Activated naive CD4-positive, alpha-beta T cell treated with anti-CD3 and anti-CD28 coated beads, Interleukin-2, amount 50 U/mL, for 16 hours (primary cell): ENCODE measurements around the gene SCIMP.
A peak's percentile ranks its signal among the peaks of the same experiment; 100 is the strongest.
"Not testable (repeated sequence)": the region's sequence is repeated elsewhere in the genome, so short reads cannot be mapped to it uniquely, and the experiment has no call there.

Experiments used
- DNase-seq: peaks from one replicate; pipeline ENCODE4 v3.0.0-alpha.2; 2020

SCIMP gene

DNA sequence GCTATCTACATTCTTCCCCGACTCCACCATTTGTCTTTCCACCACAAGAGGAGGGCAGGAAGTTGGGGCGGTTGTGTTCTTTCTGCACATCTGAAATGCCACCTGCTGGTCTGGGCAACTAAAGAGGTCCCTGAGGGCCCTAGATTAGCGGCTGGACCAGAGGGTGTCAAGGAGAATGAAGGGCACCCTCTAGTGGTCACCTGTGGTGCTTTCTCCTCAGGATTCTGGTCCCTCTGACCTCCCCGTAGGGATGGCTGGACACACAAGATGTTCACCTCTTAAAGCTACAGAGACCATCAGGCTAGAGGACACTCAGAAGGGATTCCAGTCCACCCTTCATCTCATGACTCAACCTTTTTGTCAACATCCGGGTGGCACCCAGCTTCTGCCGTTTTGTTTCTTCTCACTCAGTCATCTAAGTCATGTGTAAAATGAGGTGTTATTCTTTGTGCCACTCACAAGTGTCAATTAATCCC, 2.9 kb upstream of the SCIMP start:
- DNase-seq = no peak

DNA sequence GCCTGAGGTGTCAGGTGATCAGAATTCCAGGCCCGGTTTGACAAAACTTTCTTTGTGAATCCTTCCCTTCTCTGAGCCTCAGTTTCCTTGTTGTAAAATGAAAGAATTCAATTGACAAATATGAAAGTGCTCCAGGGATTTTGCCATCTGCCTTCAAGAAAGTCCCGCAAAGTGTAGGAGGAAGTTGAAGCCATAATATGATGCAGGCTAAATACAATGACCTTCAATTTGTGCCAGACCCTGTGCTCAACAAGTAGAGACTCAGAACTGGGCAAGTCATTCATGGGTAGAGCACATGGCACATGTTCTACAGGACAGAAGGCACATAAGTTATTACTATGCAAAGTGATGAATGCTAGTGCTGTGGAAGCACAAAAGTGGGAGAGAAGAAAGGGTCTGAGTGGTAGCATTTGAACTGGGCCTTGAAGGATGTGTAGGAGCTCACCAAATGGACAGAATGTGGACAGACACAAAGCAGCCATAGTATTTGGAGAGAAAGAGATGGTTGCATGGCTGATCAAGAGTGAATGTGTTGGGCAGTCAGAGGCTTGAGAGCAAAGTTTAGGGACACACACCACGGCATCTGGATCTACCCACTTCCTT, 2.4 kb upstream of the SCIMP start:
- no peak for DNase-seq

DNA sequence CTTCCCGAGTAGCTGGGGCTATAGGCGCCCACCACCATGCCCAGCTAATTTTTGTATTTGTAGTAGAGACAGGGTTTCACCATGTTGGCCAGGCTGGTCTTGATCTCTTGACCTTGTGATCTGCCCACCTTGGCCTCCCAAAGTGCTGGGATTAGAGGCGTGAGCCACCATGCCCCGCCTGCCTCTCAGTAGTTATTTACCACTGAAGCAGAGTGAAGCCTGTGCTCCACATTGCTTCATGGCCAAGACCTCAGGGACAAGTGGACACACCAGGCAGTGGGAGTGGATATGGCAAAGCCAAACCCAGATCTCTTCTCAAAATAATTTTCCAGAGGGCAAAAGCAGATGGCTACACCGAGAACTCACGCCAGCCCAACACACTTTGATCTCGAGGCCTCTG, 1.2 kb downstream of the SCIMP start:
- DNase-seq = not testable (repeated sequence)

DNA sequence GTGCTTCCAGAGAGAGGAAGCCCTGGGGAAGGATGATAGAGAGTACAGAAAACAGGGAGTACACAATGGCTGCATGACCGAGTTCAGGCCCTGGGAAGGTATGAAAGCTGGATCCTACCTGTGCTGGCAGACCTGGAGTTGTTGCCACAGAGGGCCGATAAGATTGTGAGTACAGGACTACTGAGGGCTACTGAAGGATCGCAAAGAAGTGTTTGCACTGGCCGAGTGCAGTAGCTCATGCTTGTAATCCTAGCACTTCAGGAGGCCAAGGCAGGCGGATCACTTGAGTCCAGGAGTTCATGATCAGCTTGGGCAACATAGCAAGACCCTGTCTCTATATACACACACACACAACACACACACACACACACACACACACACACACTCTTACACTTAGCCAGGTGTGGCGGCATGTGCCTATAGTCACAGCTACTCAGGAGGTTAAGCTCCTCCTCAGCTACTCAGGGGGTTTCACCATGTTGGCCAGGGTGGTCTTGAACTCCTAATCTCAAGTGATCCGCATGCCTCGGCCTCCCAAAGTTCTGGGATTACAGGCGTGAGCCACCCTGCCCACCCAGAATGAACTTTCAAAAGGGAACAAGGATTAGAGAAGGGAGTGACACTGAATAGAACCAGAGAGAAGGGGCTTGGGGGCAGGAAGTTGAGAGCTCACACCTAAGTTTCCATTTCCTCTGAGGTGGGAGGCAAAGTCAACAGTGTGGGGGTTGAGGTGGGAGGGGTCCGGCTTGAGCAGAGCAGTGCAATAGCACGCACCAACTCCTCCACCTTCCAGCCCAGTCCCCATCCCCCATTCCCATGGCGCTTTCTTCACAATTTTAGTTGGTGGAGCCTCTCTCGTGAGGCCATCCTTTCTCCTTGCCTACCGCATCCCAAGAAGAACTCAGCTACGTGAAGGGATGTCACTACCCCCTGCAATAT, 7.5 kb downstream of the SCIMP start:
- no peak for DNase-seq

DNA sequence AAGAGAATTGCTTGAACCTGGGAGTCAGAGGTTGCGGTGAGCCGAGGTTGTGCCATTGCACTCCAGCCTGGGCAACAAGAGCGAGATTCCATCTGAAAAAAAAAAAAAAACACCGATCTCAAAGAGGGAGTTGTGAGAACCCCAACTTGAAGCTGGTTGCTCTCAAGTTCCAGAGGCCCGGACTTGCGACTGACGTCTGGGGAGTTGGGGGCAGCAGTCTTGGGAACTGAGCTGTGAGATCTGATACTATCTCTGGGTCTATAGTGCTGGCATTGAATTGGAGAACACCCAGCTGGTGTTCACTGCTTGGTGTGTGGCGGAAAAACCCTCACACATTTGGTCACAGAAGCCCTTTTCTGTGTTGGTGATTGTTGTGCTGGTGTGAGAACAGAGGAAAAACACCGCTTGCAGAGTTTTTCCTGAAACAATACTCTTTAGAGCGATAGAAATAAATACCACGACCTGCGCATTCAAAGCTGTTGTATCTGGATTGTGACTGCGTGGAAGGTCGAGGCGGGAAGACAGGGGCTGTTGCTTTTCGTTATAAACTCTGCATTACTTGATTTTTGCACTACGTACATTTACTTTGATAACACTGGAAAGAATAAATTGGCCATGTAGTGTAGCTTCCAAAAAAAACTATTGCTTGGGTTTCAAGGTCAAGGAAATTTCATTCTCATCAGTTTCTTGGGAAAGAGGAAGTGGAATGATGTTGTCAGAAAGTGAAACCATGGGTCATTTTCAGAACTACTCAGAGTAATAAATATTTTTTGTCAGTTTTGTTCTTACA, 8.8 kb downstream of the SCIMP start:
- DNase-seq = no peak

DNA sequence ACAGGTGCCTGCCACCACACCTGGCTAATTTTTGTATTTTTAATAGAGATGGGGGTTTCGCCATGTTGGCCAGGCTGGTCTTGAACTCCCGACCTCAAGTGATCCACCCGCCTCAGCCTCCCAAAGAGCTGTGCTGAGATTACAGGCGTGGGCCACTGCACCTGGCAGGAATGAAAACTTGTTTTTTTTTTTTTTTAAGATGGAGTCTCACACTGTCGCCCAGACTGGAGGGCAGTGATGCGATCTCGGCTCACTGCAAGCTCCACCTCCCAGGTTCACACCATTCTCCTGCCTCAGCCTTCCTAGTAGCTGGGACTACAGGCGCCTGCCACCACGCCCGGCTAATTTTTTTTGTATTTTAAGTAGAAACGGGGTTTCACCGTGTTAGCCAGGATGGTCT, 12.7 kb downstream of the SCIMP start:
- DNase-seq = not testable (repeated sequence)

DNA sequence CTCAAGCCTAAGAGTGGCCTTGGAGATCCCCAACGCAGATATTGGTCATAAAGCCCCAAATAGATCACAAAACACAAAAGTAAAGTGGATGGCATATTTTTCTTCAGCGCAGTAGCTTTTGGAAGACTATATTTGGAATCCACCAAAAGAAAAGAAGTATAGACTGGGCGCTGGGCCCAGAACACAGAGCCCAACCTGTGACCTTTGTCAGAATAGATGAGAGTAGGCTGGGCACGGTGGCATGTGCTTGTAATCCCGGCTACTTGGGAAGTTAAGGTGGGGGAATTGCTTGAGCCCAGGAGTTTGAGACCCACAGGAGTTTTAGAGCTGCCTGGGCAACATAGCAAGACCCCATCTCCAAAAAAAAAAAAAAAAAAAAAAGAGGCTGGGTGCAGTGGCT, 14.6 kb downstream of the SCIMP start:
- DNase-seq = no peak

DNA sequence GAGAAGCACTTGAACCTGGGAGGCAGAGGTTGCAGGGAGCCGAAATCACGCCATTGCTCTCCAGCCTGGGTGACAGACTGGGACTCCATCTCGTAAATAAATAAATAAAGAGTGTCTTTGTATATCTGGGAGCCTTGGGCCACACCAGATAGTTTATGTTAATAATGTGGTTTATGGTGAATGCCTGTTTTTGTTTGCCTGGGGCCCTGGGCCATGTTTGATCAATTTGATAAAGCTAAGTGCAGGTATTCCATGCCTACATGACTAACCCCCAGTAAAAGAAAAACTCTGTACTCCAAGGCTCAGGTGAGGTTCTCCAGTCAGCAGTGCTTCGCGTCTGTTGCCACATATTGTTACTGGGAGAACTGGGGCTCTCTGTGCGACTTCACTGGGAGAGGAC, 15.1 kb downstream of the SCIMP start:
- DNase-seq = no peak

DNA sequence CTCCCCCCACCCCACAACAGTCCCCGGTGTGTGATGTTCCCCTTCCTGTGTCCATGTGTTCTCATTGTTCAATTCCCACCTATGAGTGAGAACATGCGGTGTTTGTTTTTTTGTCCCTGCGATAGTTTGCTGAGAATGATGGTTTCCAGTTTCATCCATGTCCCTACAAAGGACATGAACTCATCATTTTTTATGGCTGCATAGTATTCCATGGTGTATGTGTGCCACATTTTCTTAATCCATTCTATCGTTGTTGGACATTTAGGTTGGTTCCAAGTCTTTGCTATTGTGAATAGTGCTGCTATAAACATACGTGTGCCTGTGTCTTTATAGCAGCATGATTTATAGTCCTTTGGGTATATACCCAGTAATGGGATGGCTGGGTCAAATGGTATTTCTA, 17.1 kb downstream of the SCIMP start:
- DNase-seq = not testable (repeated sequence)

DNA sequence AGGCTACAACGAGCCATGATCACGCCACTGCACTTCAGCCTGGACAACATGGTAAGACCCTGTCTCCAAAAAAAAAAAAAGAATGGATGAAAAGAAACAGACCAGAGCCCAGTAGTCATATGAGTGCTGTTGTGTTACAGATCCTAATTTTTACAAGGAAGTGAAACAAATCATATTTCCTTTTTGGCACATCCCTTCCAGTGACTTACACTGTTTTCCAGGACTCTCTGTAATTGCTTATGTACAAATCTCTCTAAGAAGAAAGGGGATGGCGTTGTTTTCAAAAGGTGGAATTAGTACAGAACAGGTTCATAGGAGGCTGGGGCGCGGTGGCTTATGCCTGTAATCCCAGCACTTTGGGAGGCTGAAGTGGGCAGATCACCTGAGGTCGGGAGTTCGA, 23.2 kb downstream of the SCIMP start:
- DNase-seq = no peak

DNA sequence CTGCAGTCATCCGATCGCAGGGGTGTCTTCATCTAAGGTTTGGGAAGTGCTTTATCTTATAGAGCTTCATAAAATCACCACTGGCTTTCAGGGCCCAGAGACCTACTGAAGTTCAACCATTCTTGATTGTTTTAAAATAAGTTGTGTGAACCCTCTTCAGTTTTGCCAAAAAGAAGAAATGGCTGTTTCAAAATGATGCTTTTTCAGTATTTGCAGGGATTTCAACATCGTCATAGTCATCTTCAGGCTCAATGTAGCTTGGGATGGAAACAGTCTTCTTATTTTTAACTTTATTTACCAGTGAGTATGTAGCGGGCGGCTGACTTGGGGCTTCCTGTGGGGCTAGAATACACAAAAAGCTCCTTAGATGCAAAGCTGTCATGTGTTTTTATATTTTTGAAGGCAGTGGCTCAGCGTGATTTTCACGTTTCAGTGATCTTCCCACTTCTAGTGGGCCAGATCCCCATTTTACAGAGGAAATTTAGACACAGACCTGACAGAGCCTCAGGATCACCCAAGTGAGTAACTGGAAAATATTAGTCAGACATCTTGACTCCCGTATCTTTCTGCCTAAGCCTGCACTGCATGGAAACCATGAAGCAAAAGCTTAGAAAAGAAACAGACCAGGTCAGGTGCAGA, 23.9 kb downstream of the SCIMP start:
- DNase-seq = no peak

DNA sequence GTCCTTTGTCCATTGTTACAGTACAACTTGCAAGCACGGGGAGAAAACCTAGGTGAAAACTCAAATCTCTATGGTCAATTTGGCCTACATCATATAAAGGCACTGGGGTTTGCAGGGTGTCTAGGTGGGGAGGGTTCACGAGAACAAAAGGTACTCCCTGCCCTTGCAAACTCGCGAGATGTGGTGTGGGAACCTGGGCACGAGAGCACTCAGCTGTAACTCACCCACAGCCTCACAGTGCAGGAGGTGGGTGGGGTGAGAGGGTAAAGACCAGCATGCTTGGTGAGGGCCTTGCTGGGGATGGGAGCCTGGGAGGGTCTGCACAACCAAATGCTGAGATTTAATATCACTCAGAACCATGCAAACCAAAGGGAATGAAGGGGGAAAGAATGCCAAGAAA, 24.6 kb downstream of the SCIMP start:
- DNase-seq = no peak

DNA sequence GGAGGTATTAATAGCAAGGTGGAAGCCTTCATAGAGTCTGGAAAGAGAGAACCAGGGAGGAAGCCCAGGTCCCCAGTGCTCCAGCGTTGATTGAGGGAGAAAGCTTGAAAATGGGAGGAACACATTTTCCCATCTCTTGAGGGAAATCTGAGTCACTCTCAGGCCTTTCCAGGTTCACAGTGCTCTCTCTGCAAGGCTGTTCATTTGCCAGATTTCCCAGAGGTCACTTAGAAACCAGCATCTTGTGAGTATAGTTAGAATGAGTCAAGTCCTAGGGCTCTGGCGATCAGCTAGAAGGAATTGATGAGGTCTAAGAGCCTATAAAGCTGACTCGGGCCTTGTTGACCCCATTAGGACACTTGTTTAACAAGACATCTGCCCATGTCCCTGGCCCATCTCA, 25.3 kb downstream of the SCIMP start:
- no peak for DNase-seq

DNA sequence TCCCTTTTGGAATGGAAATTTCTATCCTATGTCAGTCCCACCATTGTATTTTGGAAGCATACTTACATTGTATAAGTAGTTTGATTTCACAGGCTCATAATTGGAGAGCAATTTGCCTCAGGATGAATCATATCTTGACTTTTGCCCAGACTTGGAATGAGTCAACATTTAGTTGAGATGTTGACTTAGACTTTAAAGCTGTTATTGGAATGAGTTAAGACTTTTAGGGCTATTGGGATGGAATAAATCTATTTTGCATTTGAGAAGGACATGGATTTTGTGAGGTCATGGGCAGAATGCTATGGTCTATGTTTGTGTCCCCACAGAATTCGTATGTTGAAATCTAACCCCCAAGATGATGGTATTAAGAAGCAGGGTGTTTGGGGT, 30.8 kb downstream of the SCIMP start:
- no peak for DNase-seq

DNA sequence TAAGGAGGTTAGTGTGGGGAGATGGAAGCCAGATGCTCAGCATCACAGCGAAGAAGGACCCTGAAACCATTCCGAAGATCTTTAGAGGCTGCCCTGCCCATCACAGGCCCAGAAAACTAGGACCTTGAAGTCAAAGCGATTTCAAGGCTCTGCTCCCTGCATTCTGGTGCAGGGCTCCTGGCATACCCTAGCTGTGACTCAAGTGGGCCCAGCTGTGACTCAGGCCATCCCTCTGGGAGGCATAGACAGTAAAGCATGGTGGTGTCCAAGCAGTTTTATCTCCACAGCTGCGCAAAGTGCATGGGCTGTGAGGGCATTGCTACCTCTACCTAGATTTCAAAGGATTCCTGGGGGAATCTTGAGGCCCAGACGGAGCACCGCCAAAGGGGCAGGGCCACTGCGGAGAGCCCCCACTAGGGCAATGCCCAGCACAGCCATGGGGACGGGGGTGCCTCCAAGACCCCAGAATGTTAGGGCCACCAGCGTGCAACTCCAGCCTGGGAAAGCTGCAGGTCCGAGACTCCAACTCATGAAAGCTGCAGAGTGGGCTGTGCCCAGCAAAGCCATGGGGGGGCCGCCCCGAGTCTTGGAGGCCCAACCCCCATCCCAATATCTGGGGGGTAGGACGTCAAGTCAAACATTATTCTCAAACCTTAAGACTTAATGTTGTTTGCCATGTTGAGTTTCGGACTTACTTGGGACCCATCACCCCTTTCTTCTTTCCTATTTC, 31.3 kb downstream of the SCIMP start:
- no peak for DNase-seq

DNA sequence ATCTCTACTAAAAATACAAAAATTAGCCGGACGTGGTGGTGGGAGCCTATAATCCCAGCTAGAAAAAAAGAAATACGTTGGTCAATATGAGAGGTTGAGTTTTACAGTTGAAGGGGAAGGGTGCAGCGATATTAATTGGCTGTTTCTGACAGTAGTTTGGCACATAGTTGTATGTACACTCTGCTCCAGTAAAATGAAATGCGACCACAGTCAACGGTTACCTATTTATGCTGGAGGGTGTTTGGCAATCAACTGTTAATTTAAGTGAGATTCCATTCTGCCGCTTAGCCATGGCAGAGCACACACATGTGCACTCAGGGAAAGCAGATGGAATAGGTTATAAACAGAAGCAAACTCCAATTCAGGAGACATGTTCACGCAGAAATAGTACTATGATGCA, 33.6 kb downstream of the SCIMP start:
- DNase-seq = no peak

DNA sequence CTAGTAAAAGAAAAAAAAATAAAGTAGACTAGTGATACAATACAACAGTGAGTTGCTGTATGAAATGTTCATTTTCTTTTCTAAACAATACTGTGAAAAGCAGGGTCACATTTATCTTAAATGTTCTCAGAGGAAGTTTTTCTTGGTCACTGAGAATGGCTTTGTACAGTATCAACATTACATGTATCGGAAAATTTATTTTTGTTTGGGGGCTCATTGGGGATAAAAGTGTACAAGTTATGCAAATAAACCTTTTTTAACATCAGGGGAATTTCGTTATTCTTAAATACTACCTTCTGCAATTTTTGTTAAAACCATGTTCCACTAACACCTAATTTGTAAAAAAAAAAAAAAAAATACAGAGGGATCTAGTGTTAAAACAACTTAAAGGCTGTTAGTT, 34.3 kb downstream of the SCIMP start:
- DNase-seq = no peak

DNA sequence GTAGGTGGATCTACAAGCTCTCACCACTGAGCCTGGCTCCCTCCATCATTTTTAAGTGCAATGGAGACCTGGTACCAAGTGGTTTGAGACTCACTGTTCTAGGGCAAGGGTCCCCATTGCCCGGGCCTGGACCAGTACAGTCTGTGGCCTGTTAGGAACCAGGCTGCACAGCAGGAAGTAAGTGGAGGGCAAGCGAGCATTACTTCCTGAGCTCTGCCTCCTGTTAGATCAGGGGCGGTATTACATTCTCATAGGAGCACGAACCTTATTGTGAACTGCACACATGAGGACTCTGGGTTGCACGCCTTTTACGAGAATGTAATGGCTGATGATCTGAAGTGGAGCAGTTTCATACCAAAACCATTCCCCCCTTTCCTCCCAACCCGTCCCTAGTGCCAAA, 36.2 kb downstream of the SCIMP start:
- no peak for DNase-seq

DNA sequence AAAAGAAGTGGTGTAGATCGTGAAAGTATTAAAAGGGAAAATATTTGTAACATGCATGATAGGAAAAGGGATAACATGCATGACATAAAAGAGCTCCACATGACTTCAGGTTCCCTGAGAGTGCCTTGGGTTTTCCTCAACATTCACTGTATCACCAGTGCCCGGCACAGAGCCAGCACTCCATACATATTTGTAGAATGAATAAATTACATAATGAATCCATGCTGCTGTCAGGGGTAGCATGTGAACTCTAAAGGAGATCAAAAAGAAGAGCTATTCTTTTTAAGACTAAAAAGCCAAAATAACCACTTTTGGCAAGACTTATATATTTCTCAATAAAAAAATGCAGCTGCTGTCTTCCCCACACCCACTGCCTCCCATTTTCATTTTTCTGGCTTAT, 40.3 kb downstream of the SCIMP start:
- no peak for DNase-seq

DNA sequence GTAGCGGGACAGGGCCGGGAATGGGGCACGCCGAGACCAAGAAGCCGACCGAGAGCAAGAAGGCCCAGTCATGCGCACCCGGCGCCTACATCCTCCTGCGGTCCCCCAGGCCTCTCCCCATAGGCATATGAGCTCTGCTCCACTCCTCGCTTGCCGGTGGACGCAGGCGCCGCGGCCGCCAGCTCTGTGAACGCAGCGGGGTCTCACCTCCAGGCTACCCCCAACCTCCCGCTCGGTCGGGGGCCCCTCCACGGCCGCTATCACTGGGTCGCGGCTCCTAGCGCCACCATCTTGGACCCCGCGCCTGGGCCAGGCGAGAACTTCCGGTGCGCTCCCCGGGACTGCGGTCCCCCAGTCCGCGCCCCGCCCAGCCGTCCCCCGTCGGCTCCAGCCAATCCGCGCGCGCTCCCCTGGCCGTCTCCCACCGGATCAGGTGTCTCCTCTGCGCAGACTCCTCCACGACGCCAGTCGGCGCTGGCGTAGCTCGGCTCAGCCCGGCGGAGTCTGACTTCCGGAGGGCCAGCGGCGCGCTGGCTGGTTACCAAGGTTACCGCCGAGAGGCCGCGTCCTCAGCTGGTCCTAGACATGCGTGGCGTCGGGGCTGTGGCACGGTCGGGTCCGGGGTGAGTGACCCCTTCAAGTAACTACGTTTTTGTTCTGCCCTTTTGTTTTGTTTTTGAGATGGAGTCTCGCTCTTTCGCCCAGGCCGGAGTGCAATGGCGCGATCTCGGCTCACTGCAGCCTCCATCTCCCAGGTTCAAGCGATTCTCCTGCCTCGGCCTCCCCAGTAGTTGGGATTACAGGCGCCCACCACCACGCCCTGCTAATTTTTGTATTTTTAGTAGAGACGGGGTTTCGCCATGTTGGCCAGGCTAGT, 42.9 kb downstream of the SCIMP start, which contains the start of gene ZNF594:
TSS of gene ZNF594 (minus strand) at position 328 of the 877 bp plus-strand sequence. CDS start 7,612 bp downstream, outside the sequence.
- DNase-seq = peak; percentile 99

DNA sequence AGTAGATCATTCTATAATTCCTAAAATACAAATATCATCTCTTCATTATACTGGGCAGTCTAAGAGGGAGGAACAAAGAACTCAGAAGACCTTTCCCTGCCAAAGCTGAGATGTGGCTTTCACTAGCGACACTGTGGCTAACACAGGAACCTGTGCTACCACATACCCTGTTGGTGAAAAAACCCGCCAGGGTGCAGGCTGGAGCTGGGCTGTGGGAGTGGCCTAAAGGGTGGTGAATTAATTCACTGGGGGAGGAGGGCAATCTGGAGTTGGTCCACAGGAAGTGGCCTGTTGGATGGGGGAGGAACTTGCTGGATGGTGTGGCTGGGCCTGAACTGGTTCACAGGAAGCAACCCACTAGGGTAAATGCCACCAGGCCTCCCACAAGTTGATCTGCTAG, 50.4 kb downstream of the SCIMP start:
- no peak for DNase-seq
